ENCODE data around the gene PIN1. TPM values are rescaled to one million over a fixed set of nuclear protein-coding genes. Genes with fewer than 3 reads are reported as not detected.

The PIN1 gene
- total RNA-seq, 2 donors from 2014 or later, result 22.7 to 27.0 TPM

- no peak for TF ChIP-seq POLR2A (IDR thresholded peaks at IDR 0.05)
- TF ChIP-seq CTCF (IDR thresholded peaks at IDR 0.05), result peak in 3 of 7 experiments; percentile 7 to 23 (median 15)
- intact Hi-C loops (cut with DNase I), result no loop called here
- ATAC-seq (no peak), DNase-seq (peak; percentile 31 to 58 (median 40))
- H3K36me3 ChIP-seq (replicated peaks in 1 of 2; ENCODE audit: insufficient read depth in 1 of 2, low read depth in 2 of 2), result peaks cover 0 to 6% of the 10 kb centered on the region in 2 donors
- no peaks in the 10 kb centered on the region for H3K4me1 ChIP-seq
- H3K4me3 ChIP-seq, result no peak overlapping the region
- no peaks in the 10 kb centered on the region for H3K9me3 ChIP-seq
- peak overlapping the region in 1 of 4 donors; percentile 8 for H3K27ac ChIP-seq
- no peaks in the 10 kb centered on the region for H3K27me3 ChIP-seq
- 63 to 100% methylated on average over 1 to 13 of the region's 13 CpGs for WGBS, 2 donors
Observed at GRCh38 chr19:9847087-9847671, 12.1 kb downstream of the PIN1 start.

DNA sequence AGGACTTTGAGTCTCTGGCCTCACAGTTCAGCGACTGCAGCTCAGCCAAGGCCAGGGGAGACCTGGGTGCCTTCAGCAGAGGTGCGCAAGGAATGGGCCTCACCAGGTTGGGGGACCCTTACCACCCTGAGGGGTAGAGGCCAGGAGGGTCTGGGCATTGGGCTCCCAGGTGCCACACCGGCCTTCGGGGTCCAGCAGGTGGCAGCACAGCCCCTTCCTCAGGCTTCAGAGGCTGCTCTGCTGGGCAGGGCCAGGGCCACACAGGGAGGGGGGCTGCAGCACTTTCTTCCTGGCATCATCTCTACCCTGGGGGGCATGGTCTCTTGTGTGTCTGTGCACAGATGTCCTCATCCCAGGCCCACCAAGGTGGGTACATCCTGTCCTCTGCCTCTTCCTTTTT lies 12.9 kb downstream of the PIN1 start:
- Histone ChIP-seq H3K4me1 (no peaks in the 10 kb centered on the region), H3K27ac (no peak overlapping the region), H3K36me3 (replicated peaks in 1 of 2; ENCODE audit: insufficient read depth in 1 of 2, low read depth in 2 of 2) (peaks cover 0 to 2% of the 10 kb centered on the region in 2 donors), H3K27me3 (no peaks in the 10 kb centered on the region), H3K9me3 (no peaks in the 10 kb centered on the region), H3K4me3 (no peak overlapping the region)
- WGBS, 2 donors, result 78% methylated on average over 2 of the region's 4 CpGs; no CpG with 5 or more reads in 1 of the 2 donors
- ATAC-seq (no peak), DNase-seq (peak in 1 of 4 donors; percentile 34)
- TF ChIP-seq POLR2A (IDR thresholded peaks at IDR 0.05), result no peak
- TF ChIP-seq CTCF (IDR thresholded peaks at IDR 0.05), result peak in 4 of 7 experiments; percentile 13 to 20 (median 18)
- intact Hi-C loops (cut with DNase I), result no loop called here

GRCh38 chr19:9848762-9849161 lies 13.6 kb downstream of the PIN1 start:
- H3K36me3 ChIP-seq (replicated peaks in 1 of 2; ENCODE audit: insufficient read depth in 1 of 2, low read depth in 2 of 2), result peaks cover 0 to 2% of the 10 kb centered on the region in 2 donors
- peak in 3 of 4 donors; percentile 40 to 43 (median 41) for DNase-seq
- H3K27me3 ChIP-seq, result no peaks in the 10 kb centered on the region
- H3K27ac ChIP-seq, result no peak overlapping the region
- TF ChIP-seq POLR2A (IDR thresholded peaks at IDR 0.05) (no peak), CTCF (IDR thresholded peaks at IDR 0.05) (no peak)
- H3K4me1 ChIP-seq, result no peaks in the 10 kb centered on the region
- WGBS, 2 donors, result 80 to 91% methylated on average over 9 to 22 of the region's 23 CpGs
- H3K9me3 ChIP-seq, result no peaks in the 10 kb centered on the region
- ATAC-seq, result no peak
- intact Hi-C loops (cut with DNase I), result no loop called here
- H3K4me3 ChIP-seq, result no peak overlapping the region

- no peaks in the 10 kb centered on the region for H3K9me3 ChIP-seq
- ATAC-seq, result no peak
Observed at GRCh38 chr19:9849791-9850190, 14.7 kb downstream of the PIN1 start.

More at GRCh38 chr19:9849791-9850190, 14.7 kb downstream of the PIN1 start:
- intact Hi-C loops (cut with DNase I), result no loop called here
- H3K27me3 ChIP-seq, result no peaks in the 10 kb centered on the region
- no peak for TF ChIP-seq POLR2A (IDR thresholded peaks at IDR 0.05)
- no peak for TF ChIP-seq CTCF (IDR thresholded peaks at IDR 0.05)
- 73% methylated on average over 7 of the region's 7 CpGs; no CpG with 5 or more reads in 1 of the 2 donors for WGBS, 2 donors
- H3K4me3 ChIP-seq, result no peak overlapping the region
- no peaks in the 10 kb centered on the region for H3K4me1 ChIP-seq
- no peak overlapping the region for H3K27ac ChIP-seq
- peaks cover 0 to 2% of the 10 kb centered on the region in 2 donors for H3K36me3 ChIP-seq (replicated peaks in 1 of 2; ENCODE audit: insufficient read depth in 1 of 2, low read depth in 2 of 2)
- DNase-seq, result no peak
